Endothelial cell (in vitro differentiated cells): ENCODE measurements around the gene SPPL2A. TPM values are rescaled to one million over a fixed set of nuclear protein-coding genes. Genes with fewer than 3 reads are reported as not detected.
A peak's percentile ranks its signal among the peaks of the same experiment; 100 is the strongest.

Source experiments
- DNase-seq: peaks from one replicate; pipeline ENCODE4 v3.0.0; 2021; ENCODE audit warnings: low spot score
- H3K27ac Mint-ChIP-seq: one replicate; pipeline ENCODE4 v1.8.0; 2021; ENCODE audit warnings: mixed read lengths, inconsistent platforms; ENCODE audit not compliant: unreplicated experiment
- H3K27me3 Mint-ChIP-seq: one replicate; pipeline ENCODE4 v1.8.0; 2021; ENCODE audit warnings: mild to moderate bottlenecking, moderate library complexity, mixed read lengths, inconsistent platforms; ENCODE audit not compliant: unreplicated experiment
- H3K36me3 Mint-ChIP-seq: one replicate; pipeline ENCODE4 v1.8.0; 2021; ENCODE audit warnings: mild to moderate bottlenecking, low read depth, mixed read lengths, inconsistent platforms; ENCODE audit not compliant: unreplicated experiment
- H3K4me1 Mint-ChIP-seq: one replicate; pipeline ENCODE4 v1.8.0; 2021; ENCODE audit warnings: mild to moderate bottlenecking, mixed read lengths, inconsistent platforms; ENCODE audit not compliant: unreplicated experiment
- H3K4me3 Mint-ChIP-seq: one replicate; pipeline ENCODE4 v1.8.0; 2021; ENCODE audit warnings: mild to moderate bottlenecking, mixed read lengths, inconsistent platforms; ENCODE audit not compliant: unreplicated experiment
- H3K9me3 Mint-ChIP-seq: one replicate; pipeline ENCODE4 v1.8.0; 2021; ENCODE audit warnings: mixed read lengths, inconsistent platforms; ENCODE audit not compliant: unreplicated experiment
- total RNA-seq: library from RNA; stranded (reverse); fragmentation: NEBNext Ultra II Directional; extraction: Animal tissue kit (Norgen Biotek cat#: 25700); gene quantifications from one replicate; pipeline ENCODE4 v1.2.1, GENCODE V29; 2021; ENCODE audit not compliant: unreplicated experiment
- TF ChIP-seq, protein P1 (sequence below): fragments of 200-600 bp; sonication (generic); IDR thresholded peaks from one replicate; pipeline ENCODE4 v1.5.0; 2021; ENCODE audit warnings: antibody characterized with exemption; ENCODE audit not compliant: unreplicated experiment

The SPPL2A gene
- total RNA-seq, 1 donor from 2014 or later = 62.2 TPM

DNA sequence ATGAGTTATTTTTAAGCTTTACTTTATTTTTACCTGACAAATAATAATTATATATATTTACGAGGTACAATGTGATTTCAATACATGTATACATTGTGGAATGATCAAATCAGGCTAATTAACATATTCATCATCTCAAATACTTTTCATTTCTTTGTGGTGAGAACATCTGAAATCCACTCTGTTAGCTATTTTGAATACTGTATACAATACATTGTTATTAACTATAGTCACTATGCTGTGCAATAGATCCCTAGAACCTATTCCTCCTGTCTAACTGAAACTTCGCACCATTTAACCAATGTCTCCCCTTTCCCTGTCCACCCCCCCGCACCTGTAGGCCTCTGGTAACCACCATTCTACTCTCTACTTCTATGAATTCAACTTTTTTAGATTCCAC, 7.9 kb upstream of the SPPL2A start:
- no peaks in the 10 kb centered on the region for H3K36me3 Mint-ChIP-seq

DNA sequence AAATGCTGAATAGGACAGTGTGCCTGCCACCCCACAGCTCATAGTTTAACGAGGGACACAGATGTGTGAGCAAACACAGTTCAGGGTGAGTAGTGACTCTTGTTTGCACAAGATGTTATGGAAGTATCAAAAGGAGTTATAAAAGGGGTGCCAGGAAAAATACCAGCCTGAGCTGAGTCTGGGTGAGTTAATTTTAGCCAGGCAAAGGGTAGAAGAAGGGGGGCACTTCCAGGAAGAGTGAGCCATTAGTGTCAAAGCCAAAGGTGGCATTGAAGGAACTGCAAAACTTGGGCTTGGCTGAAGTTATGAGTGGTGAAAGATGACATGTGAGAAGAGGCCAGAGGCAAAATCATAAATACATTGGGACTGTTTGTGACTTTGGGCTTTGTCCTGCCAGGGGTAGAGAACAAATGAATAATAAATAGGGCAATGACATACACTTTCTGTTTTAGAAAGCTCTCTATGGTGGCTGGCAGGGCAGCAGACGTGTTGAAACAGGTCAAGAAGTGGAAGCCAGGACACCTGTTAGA, 1.9 kb upstream of the SPPL2A start:
- Mint-ChIP-seq H3K4me3 (no peak overlapping the region), H3K4me1 (peaks cover 21% of the 10 kb centered on the region), H3K27me3 (peaks cover 8% of the 10 kb centered on the region), H3K36me3 (peaks cover 3% of the 10 kb centered on the region), H3K27ac (no peak overlapping the region), H3K9me3 (no peaks in the 10 kb centered on the region)
- no peak for DNase-seq
- TF ChIP-seq, protein P1, sequence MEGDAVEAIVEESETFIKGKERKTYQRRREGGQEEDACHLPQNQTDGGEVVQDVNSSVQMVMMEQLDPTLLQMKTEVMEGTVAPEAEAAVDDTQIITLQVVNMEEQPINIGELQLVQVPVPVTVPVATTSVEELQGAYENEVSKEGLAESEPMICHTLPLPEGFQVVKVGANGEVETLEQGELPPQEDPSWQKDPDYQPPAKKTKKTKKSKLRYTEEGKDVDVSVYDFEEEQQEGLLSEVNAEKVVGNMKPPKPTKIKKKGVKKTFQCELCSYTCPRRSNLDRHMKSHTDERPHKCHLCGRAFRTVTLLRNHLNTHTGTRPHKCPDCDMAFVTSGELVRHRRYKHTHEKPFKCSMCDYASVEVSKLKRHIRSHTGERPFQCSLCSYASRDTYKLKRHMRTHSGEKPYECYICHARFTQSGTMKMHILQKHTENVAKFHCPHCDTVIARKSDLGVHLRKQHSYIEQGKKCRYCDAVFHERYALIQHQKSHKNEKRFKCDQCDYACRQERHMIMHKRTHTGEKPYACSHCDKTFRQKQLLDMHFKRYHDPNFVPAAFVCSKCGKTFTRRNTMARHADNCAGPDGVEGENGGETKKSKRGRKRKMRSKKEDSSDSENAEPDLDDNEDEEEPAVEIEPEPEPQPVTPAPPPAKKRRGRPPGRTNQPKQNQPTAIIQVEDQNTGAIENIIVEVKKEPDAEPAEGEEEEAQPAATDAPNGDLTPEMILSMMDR = no peak

More for the DNA sequence above, 7.9 kb upstream of the SPPL2A start:
- no peak for DNase-seq
- H3K9me3 Mint-ChIP-seq = no peaks in the 10 kb centered on the region
- H3K27ac Mint-ChIP-seq = no peak overlapping the region
- no peaks in the 10 kb centered on the region for H3K4me1 Mint-ChIP-seq
- no peaks in the 10 kb centered on the region for H3K27me3 Mint-ChIP-seq
- no peak overlapping the region for H3K4me3 Mint-ChIP-seq
- TF ChIP-seq, protein P1 = no peak

- Mint-ChIP-seq H3K4me3 (peak overlapping the region; percentile 96), H3K9me3 (no peaks in the 10 kb centered on the region), H3K27ac (peak overlapping the region; percentile 87), H3K4me1 (peaks cover 21% of the 10 kb centered on the region), H3K36me3 (peaks cover 3% of the 10 kb centered on the region), H3K27me3 (peaks cover 8% of the 10 kb centered on the region)
- TF ChIP-seq, protein P1 = no peak
- no peak for DNase-seq
Observed at GRCh38 chr15:50764461-50765194, 878 bp downstream of the SPPL2A start.

DNA sequence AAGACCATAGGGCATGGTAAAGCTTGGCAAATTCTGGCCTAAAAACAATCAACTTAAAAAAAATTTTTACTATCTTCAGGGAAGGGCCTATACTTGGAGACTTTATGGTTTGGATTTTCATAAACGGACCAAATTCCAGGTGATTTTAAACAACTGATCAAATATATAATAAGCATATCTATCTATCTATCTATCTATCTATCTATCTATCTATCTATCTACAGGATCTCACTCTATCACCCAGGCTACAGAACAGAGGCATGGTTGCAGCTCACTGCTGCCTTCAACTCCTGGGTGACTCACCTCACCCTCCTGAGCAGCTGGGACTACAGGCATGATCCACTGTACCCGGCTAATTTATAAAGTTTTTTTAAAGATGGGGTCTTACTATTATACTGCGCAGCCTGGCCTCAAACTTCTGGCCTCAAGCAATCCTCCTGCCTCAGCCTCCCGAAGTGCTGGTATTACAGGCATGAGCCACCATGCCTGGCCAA, 6.7 kb downstream of the SPPL2A start:
- DNase-seq = no peak
- H3K36me3 Mint-ChIP-seq = peaks cover 3% of the 10 kb centered on the region
- peaks cover 5% of the 10 kb centered on the region for H3K4me1 Mint-ChIP-seq
- peaks cover 1% of the 10 kb centered on the region for H3K27me3 Mint-ChIP-seq
- H3K9me3 Mint-ChIP-seq = no peaks in the 10 kb centered on the region
- H3K27ac Mint-ChIP-seq = no peak overlapping the region
- H3K4me3 Mint-ChIP-seq = no peak overlapping the region
- TF ChIP-seq, protein P1 = no peak

GRCh38 chr15:50753463-50753862, 12.0 kb downstream of the SPPL2A start:
- TF ChIP-seq, protein P1 = no peak
- H3K36me3 Mint-ChIP-seq = peaks cover 7% of the 10 kb centered on the region
- no peaks in the 10 kb centered on the region for H3K4me1 Mint-ChIP-seq
- no peak overlapping the region for H3K4me3 Mint-ChIP-seq
- H3K27me3 Mint-ChIP-seq = peaks cover 1% of the 10 kb centered on the region
- no peak overlapping the region for H3K27ac Mint-ChIP-seq
- no peaks in the 10 kb centered on the region for H3K9me3 Mint-ChIP-seq
- DNase-seq = no peak
